SK-N-SH (cell line): ENCODE data around the gene DOCK3. TPM values are rescaled to one million over a fixed set of nuclear protein-coding genes. Genes with fewer than 3 reads are reported as not detected.
"Not testable (repeated sequence)": the region's sequence is repeated elsewhere in the genome, so short reads cannot be mapped to it uniquely, and the experiment has no call there.

Experiments
- CTCF ChIA-PET: fragments of 300-600, 350-600 bp; formaldehyde crosslinking; extraction: SDS; loops from one replicate; lab custom pipeline; 2021; lab: Yijun Ruan, JAX
- POLR2A ChIA-PET: fragments of 350-600 bp; sonication (Branson Sonifier 250); formaldehyde crosslinking; extraction: SDS; loops from one replicate; lab custom pipeline; 2020; ENCODE audit warnings: antibody characterized with exemption, inconsistent platforms; lab: Yijun Ruan, JAX
- DNase-seq: peaks from one replicate; pipeline ENCODE4 v3.0.0; 2012
- H2AFZ ChIP-seq: fragments of 200-600 bp; sonication (generic); 2 replicates; pipeline ENCODE4 v1.8.1; 2016; ENCODE audit warnings: antibody characterized with exemption, mild to moderate bottlenecking, low read depth
- H3F3A ChIP-seq: fragments of 200-600 bp; sonication (generic); replicated peaks from 2 replicates; pipeline ENCODE3; 2016; ENCODE audit warnings: antibody characterized with exemption, mild to moderate bottlenecking; ENCODE audit not compliant: insufficient read depth
- H3K27ac ChIP-seq, 2 experiments: fragments of 200-500 bp in 1 of 2; fragments of 200-600 bp in 1 of 2; sonication (Bioruptor generic) in 1 of 2; sonication (generic), shearing (Covaris generic) in 1 of 2; 2 replicates each; pipeline versions ENCODE4 v1.5.1 to v1.6.1; 2014 to 2016; ENCODE audit warnings: low read depth in 2 of 2, inconsistent platforms in 1 of 2, low read length in 1 of 2, mild to moderate bottlenecking in 1 of 2, mixed read lengths in 1 of 2
- H3K27me3 ChIP-seq: fragments of 200-600 bp; sonication (generic), shearing (Covaris generic); 2 replicates; pipeline ENCODE4 v1.6.1; 2016; ENCODE audit warnings: mixed run types; ENCODE audit not compliant: insufficient read depth
- H3K36me3 ChIP-seq, 2 experiments: fragments of 200-500 bp in 1 of 2; fragments of 200-600 bp in 1 of 2; sonication (Bioruptor generic) in 1 of 2; sonication (generic) in 1 of 2; replicated peaks in 1 of 2; 2 replicates each; pipeline versions ENCODE3 to v1.5.1; 2014 to 2016; ENCODE audit warnings: low read length in 1 of 2, mild to moderate bottlenecking in 1 of 2; ENCODE audit not compliant: insufficient read depth in 2 of 2, control insufficient read depth in 1 of 2
- H3K4me1 ChIP-seq, 2 experiments: fragments of 200-500 bp in 1 of 2; fragments of 200-600 bp in 1 of 2; sonication (Bioruptor generic) in 1 of 2; sonication (generic), shearing (Covaris generic) in 1 of 2; 2 replicates each; pipeline versions ENCODE4 v1.5.1 to v1.6.1; 2014 to 2016; ENCODE audit warnings: low read depth in 1 of 2, low read length in 1 of 2, mixed run types in 1 of 2; ENCODE audit not compliant: insufficient read depth in 2 of 2, control insufficient read depth in 1 of 2
- H3K4me2 ChIP-seq: fragments of 200-600 bp; sonication (generic), shearing (Covaris generic); 2 replicates; pipeline ENCODE4 v1.6.1; 2017; ENCODE audit warnings: mixed run types
- H3K4me3 ChIP-seq, 2 experiments: fragments of 200-500 bp in 1 of 2; fragments of 200-600 bp in 1 of 2; sonication (Bioruptor generic) in 1 of 2; sonication (generic), shearing (Covaris generic) in 1 of 2; 2 replicates each; pipeline versions ENCODE4 v1.5.1 to v1.8.1; 2014 to 2016; ENCODE audit warnings: low read depth in 2 of 2, inconsistent platforms in 1 of 2, low read length in 1 of 2, mild to moderate bottlenecking in 1 of 2, mixed read lengths in 1 of 2, moderate library complexity in 1 of 2
- H3K79me2 ChIP-seq: fragments of 200-600 bp; sonication (generic); 2 replicates; pipeline ENCODE4 v1.8.1; 2017; ENCODE audit warnings: mild to moderate bottlenecking; ENCODE audit not compliant: insufficient read depth
- H3K9ac ChIP-seq: fragments of 200-600 bp; sonication (generic); 2 replicates; pipeline ENCODE4 v1.6.1; 2017; ENCODE audit warnings: mixed run types
- H3K9me2 ChIP-seq: fragments of 200-600 bp; sonication (generic); 2 replicates; pipeline ENCODE4 v1.6.1; 2017; ENCODE audit warnings: mixed run types
- H3K9me3 ChIP-seq: fragments of 200-600 bp; sonication (generic); 2 replicates; pipeline ENCODE4 v1.6.1; 2017; ENCODE audit warnings: mixed run types, mild to moderate bottlenecking, moderate library complexity
- H4K20me1 ChIP-seq: fragments of 200-600 bp; sonication (generic); 2 replicates; pipeline ENCODE4 v1.6.1; 2017; ENCODE audit warnings: mild to moderate bottlenecking, mixed run types; ENCODE audit not compliant: insufficient read depth
- CHD2 ChIP-seq: fragments of 150-350 bp; IDR thresholded peaks from 2 replicates; pipeline ENCODE4 v1.6.1; 2018; ENCODE audit warnings: low read length; ENCODE audit not compliant: partially characterized antibody
- ELF1 ChIP-seq: IDR thresholded peaks from 2 replicates; pipeline ENCODE4 v1.4.0; 2012
- EP300 ChIP-seq, 2 experiments: IDR thresholded peaks; 2 replicates each; pipeline versions ENCODE4 v1.4.0 to v1.6.1; 2012; ENCODE audit warnings: borderline replicate concordance in 1 of 2, low read depth in 1 of 2, low read length in 1 of 2
- MEF2A ChIP-seq: IDR thresholded peaks from 2 replicates; pipeline ENCODE4 v1.4.0; 2012; ENCODE audit warnings: low read depth, borderline replicate concordance
- RFX5 ChIP-seq: IDR thresholded peaks from 2 replicates; pipeline ENCODE4 v1.6.1; 2012; ENCODE audit warnings: mild to moderate bottlenecking, improper control_type of control experiment, low read length
- RXRA ChIP-seq: IDR thresholded peaks from 2 replicates; pipeline ENCODE4 v1.4.0; 2012; ENCODE audit warnings: low read depth, mild to moderate bottlenecking, borderline replicate concordance
- SMC3 ChIP-seq: IDR thresholded peaks from 2 replicates; pipeline ENCODE4 v1.6.1; 2012; ENCODE audit warnings: low read depth, low read length, improper control_type of control experiment
- TAF1 ChIP-seq: IDR thresholded peaks from 2 replicates; pipeline ENCODE4 v1.6.1; 2012; ENCODE audit warnings: low read depth, mild to moderate bottlenecking, low read length, moderate library complexity, borderline replicate concordance
- USF1 ChIP-seq: IDR thresholded peaks from 2 replicates; pipeline ENCODE4 v1.4.0; 2012; ENCODE audit warnings: low read depth, borderline replicate concordance
- YY1 ChIP-seq: IDR thresholded peaks from 2 replicates; pipeline ENCODE4 v1.4.0; 2012; ENCODE audit warnings: low read depth, mild to moderate bottlenecking
- WGBS: methylation state at CpG from one replicate; pipeline ENCODE4 v1.1.6; 2017; ENCODE audit warnings: low lambda C conversion rate; 5-methylcytosine and 5-hydroxymethylcytosine counted together
- polyA plus RNA-seq, 3 experiments: library from polyadenylated mRNA; depleted of rRNA; stranded (reverse); fragments of >200 nt; gene quantifications; 2 replicates each; pipeline ENCODE4 v1.2.3, GENCODE V29; 2012
- TF ChIP-seq, protein P1 (sequence below): IDR thresholded peaks from 2 replicates; pipeline ENCODE4 v1.4.0; 2012; ENCODE audit warnings: low read depth, borderline replicate concordance

DOCK3 gene
- polyA plus RNA-seq, 1 of the 3 experiments (the other 2 are of a cell fraction), result 0.05 TPM

GRCh38 chr3:51199296-51199695 is 524.6 kb downstream of the DOCK3 start:
- DNase-seq, H3K27ac ChIP-seq, H3K9ac ChIP-seq, H3K4me1 ChIP-seq, H3K9me3 ChIP-seq, H3K4me3 ChIP-seq, H3K36me3 ChIP-seq, H4K20me1 ChIP-seq, H3K27me3 ChIP-seq, H2AFZ ChIP-seq, H3K79me2 ChIP-seq, H3K9me2 ChIP-seq, POLR2A ChIA-PET, CTCF ChIA-PET, H3F3A ChIP-seq, H3K4me2 ChIP-seq: not testable (repeated sequence)
- WGBS, result 60% methylated on average over 8 of the region's 13 CpGs

DNA sequence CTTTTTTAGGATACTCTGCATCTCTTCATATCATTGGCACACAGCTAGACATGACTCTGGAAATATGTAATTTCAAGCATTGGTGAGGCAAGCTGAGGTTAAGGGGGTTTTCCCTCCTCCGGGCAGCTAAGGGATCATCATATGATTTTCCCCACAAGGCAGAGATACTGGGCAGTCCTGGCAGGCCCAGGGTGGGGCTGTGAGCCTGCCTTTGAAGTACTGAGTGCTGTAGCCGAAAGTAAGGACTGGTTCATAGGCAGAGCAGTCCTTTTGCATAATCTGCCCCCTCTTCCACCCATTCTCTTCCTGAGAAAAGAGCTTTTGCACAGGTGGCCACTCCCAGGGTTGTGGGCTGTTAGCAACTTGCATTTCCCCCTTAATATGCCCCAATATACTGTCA is 541.6 kb downstream of the DOCK3 start:
- Histone ChIP-seq H2AFZ (no peak overlapping the region), H3K4me3 (no peak overlapping the region), H4K20me1 (no peaks in the 10 kb centered on the region), H3K79me2 (no peaks in the 10 kb centered on the region), H3K9me2 (no peaks in the 10 kb centered on the region), H3F3A (no peaks in the 10 kb centered on the region), H3K27ac (no peak overlapping the region), H3K27me3 (no peaks in the 10 kb centered on the region), H3K4me2 (no peak overlapping the region), H3K4me1 (no peaks in the 10 kb centered on the region), H3K9me3 (no peaks in the 10 kb centered on the region), H3K36me3 (no peaks in the 10 kb centered on the region), H3K9ac (no peak overlapping the region)
- TF ChIP-seq YY1, result no peak
- TF ChIP-seq CHD2, result no peak
- no peak for TF ChIP-seq ELF1
- TF ChIP-seq MEF2A, result no peak
- TF ChIP-seq TAF1, result no peak
- no peak for TF ChIP-seq RFX5
- no peak for TF ChIP-seq RXRA
- TF ChIP-seq EP300 (IDR thresholded peaks at IDR 0.05; ENCODE audit: borderline replicate concordance in 1 of 2, low read depth in 1 of 2, low read length in 1 of 2), result no peak
- TF ChIP-seq, protein P1, sequence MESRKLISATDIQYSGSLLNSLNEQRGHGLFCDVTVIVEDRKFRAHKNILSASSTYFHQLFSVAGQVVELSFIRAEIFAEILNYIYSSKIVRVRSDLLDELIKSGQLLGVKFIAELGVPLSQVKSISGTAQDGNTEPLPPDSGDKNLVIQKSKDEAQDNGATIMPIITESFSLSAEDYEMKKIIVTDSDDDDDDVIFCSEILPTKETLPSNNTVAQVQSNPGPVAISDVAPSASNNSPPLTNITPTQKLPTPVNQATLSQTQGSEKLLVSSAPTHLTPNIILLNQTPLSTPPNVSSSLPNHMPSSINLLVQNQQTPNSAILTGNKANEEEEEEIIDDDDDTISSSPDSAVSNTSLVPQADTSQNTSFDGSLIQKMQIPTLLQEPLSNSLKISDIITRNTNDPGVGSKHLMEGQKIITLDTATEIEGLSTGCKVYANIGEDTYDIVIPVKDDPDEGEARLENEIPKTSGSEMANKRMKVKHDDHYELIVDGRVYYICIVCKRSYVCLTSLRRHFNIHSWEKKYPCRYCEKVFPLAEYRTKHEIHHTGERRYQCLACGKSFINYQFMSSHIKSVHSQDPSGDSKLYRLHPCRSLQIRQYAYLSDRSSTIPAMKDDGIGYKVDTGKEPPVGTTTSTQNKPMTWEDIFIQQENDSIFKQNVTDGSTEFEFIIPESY, result no peak
- no peak for TF ChIP-seq USF1
- TF ChIP-seq SMC3, result no peak
- 7% methylated on average over 2 of the region's 2 CpGs for WGBS
- no peak for DNase-seq
- ChIA-PET POLR2A (no interaction called here), CTCF (interaction anchor here (1.3 kb wide), 1 partner anchor 8 kb away, joined by 3 read pairs; no protein-coding TSS in a partner anchor)
